Activated CD8-positive, alpha-beta T cell treated with anti-CD3 and anti-CD28 coated beads, Interleukin-2, amount 10 ng/mL, durations not matched to agents 7 days and 5 days (primary cell): ENCODE measurements around the gene PDE11A. TPM values are rescaled to one million over a fixed set of nuclear protein-coding genes. Genes with fewer than 3 reads are reported as not detected.

ENCODE experiments used
- total RNA-seq, 2 experiments: library from RNA; stranded (reverse); gene quantifications; one replicate each; pipeline ENCODE4 v1.2.3, GENCODE V29; 2021

PDE11A gene
- total RNA-seq, 2 experiments from 2014 or later, result not detected

Other genes starting within 250 kb of the PDE11A start
- gene RBM45, start 39.7 kb upstream of the PDE11A start, total RNA-seq, result 10 to 100 TPM; 16.9 to 18.0 TPM
- gene OSBPL6, start 121.7 kb upstream of the PDE11A start, total RNA-seq, result under 1 TPM; 0.16 to 0.24 TPM